ENCODE results near the gene CYFIP1. TPM values are rescaled to one million over a fixed set of nuclear protein-coding genes. Genes with fewer than 3 reads are reported as not detected.

Gene CYFIP1
- total and polyA plus RNA-seq, 10 of the 15 experiments (the other 5 are each of a cell fraction or from before 2014, with no cell fraction given) = 3.5 to 46.2 (median 28.3) TPM

- Histone ChIP-seq H3K9me3 (replicated peaks; ENCODE audit: control insufficient read depth, insufficient read depth, low read length) (no peaks in the 10 kb centered on the region), H3K27me3 (replicated peaks in 1 of 2; ENCODE audit: control insufficient read depth in 2 of 2, insufficient read depth in 2 of 2, low read length in 1 of 2) (no peaks in the 10 kb centered on the region), H3K4me3 (no peak overlapping the region), H3K79me2 (ENCODE audit: control insufficient read depth, insufficient read depth, low read length) (no peaks in the 10 kb centered on the region), H3K4me2 (ENCODE audit: control insufficient read depth, insufficient read depth) (no peak overlapping the region), H3K27ac (ENCODE audit: control insufficient read depth, insufficient read depth) (no peak overlapping the region), H2AFZ (ENCODE audit: control insufficient read depth, low read depth, low read length) (no peak overlapping the region), H3K36me3 (ENCODE audit: control insufficient read depth in 2 of 2, insufficient read depth in 2 of 2, low read length in 1 of 2) (peaks cover 4 to 10% of the 10 kb centered on the region in 2 experiments; a peak in 3 of 4 replicates), H4K20me1 (ENCODE audit: control insufficient read depth, insufficient read depth) (no peaks in the 10 kb centered on the region), H3K4me1 (ENCODE audit: control insufficient read depth, insufficient read depth, low read length) (no peaks in the 10 kb centered on the region), H3K9ac (ENCODE audit: control insufficient read depth, insufficient read depth, low read length) (no peak overlapping the region)
- ChIA-PET POLR2A (no interaction called here), CTCF (interaction anchor here (0.8 to 1.2 kb wide), 2 partner anchors 10 to 28 kb away, joined by 3 read pairs; no protein-coding TSS in a partner anchor), RAD21 (ENCODE audit: unreplicated experiment) (no interaction called here), SMC1A (ENCODE audit: uncharacterized antibody, unreplicated experiment) (interaction anchor here (0.8 kb wide), 1 partner anchor 44 kb away, joined by 3 read pairs; no protein-coding TSS in a partner anchor)
- 0% methylated on average over 1 of the region's 1 CpG for WGBS (ENCODE audit: insufficient coverage, insufficient replicate concordance, low lambda C conversion rate, missing lambda C conversion rate)
- no peak for TF ChIP-seq SPI1 (IDR thresholded peaks at IDR 0.05; ENCODE audit: borderline replicate concordance, insufficient read depth, low read depth, low read length)
- no peak for TF ChIP-seq JUNB (IDR thresholded peaks at IDR 0.05)
- no peak for TF ChIP-seq RAD21 (IDR thresholded peaks at IDR 0.05; ENCODE audit: insufficient read depth, low read depth, low read length)
- TF ChIP-seq MTA3 (IDR thresholded peaks at IDR 0.05; ENCODE audit: borderline replicate concordance, low read length) = no peak
- TF ChIP-seq, protein P1, sequence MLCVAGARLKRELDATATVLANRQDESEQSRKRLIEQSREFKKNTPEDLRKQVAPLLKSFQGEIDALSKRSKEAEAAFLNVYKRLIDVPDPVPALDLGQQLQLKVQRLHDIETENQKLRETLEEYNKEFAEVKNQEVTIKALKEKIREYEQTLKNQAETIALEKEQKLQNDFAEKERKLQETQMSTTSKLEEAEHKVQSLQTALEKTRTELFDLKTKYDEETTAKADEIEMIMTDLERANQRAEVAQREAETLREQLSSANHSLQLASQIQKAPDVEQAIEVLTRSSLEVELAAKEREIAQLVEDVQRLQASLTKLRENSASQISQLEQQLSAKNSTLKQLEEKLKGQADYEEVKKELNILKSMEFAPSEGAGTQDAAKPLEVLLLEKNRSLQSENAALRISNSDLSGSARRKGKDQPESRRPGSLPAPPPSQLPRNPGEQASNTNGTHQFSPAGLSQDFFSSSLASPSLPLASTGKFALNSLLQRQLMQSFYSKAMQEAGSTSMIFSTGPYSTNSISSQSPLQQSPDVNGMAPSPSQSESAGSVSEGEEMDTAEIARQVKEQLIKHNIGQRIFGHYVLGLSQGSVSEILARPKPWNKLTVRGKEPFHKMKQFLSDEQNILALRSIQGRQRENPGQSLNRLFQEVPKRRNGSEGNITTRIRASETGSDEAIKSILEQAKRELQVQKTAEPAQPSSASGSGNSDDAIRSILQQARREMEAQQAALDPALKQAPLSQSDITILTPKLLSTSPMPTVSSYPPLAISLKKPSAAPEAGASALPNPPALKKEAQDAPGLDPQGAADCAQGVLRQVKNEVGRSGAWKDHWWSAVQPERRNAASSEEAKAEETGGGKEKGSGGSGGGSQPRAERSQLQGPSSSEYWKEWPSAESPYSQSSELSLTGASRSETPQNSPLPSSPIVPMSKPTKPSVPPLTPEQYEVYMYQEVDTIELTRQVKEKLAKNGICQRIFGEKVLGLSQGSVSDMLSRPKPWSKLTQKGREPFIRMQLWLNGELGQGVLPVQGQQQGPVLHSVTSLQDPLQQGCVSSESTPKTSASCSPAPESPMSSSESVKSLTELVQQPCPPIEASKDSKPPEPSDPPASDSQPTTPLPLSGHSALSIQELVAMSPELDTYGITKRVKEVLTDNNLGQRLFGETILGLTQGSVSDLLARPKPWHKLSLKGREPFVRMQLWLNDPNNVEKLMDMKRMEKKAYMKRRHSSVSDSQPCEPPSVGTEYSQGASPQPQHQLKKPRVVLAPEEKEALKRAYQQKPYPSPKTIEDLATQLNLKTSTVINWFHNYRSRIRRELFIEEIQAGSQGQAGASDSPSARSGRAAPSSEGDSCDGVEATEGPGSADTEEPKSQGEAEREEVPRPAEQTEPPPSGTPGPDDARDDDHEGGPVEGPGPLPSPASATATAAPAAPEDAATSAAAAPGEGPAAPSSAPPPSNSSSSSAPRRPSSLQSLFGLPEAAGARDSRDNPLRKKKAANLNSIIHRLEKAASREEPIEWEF (IDR thresholded peaks at IDR 0.05; ENCODE audit: insufficient replicate concordance, low read depth, low read length) = no peak
- TF ChIP-seq, protein P2, sequence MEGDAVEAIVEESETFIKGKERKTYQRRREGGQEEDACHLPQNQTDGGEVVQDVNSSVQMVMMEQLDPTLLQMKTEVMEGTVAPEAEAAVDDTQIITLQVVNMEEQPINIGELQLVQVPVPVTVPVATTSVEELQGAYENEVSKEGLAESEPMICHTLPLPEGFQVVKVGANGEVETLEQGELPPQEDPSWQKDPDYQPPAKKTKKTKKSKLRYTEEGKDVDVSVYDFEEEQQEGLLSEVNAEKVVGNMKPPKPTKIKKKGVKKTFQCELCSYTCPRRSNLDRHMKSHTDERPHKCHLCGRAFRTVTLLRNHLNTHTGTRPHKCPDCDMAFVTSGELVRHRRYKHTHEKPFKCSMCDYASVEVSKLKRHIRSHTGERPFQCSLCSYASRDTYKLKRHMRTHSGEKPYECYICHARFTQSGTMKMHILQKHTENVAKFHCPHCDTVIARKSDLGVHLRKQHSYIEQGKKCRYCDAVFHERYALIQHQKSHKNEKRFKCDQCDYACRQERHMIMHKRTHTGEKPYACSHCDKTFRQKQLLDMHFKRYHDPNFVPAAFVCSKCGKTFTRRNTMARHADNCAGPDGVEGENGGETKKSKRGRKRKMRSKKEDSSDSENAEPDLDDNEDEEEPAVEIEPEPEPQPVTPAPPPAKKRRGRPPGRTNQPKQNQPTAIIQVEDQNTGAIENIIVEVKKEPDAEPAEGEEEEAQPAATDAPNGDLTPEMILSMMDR (IDR thresholded peaks at IDR 0.05 in 2 of 3, conservative IDR thresholded peaks at IDR 0.05 in 1 of 3; ENCODE audit: control insufficient read depth in 2 of 3, extremely low read depth in 1 of 3, insufficient read depth in 1 of 3, low read depth in 3 of 3, low read length in 3 of 3) = peak in 1 of 3 experiments; percentile 15; a peak in 1 of 6 replicates
- no peak for TF ChIP-seq PRDM15 (CRISPR knock-in tag; IDR thresholded peaks at IDR 0.05)
- in situ Hi-C loops (cut with MboI) (no loop called here), intact Hi-C loops (cut with micrococcal nuclease; ENCODE audit: unreplicated experiment) (no loop called here)
- FAIRE-seq (no peak), ATAC-seq (peak; percentile 36; the same call in 2 of the 3 replicates), DNase-seq (ENCODE audit: low read depth, low spot score) (no peak)
- BruUV-seq (replicated peaks) = no TSS peak
These were observed 95.8 kb downstream of the CYFIP1 start for GRCh38 chr15:22884344-22884743.

All from GM12878 (cell line).